Kidney epithelial cell (primary cell): Measurements from ENCODE around the gene UQCC3. TPM values are rescaled to one million over a fixed set of nuclear protein-coding genes. Genes with fewer than 3 reads are reported as not detected.

Experiments
- DNase-seq: peaks from one replicate; pipeline ENCODE4 v3.0.0-alpha.2; 2010; ENCODE audit warnings: low read depth
- H3K27me3 ChIP-seq: 2 replicates; pipeline ENCODE4 v1.6.0; 2011; ENCODE audit warnings: low read length; ENCODE audit not compliant: control insufficient read depth, insufficient read depth
- H3K36me3 ChIP-seq: 2 replicates; pipeline ENCODE4 v1.5.1; 2011; ENCODE audit warnings: low read length; ENCODE audit not compliant: control insufficient read depth, insufficient read depth
- H3K4me3 ChIP-seq: 2 replicates; pipeline ENCODE4 v1.5.1; 2011; ENCODE audit warnings: low read depth, mild to moderate bottlenecking, control low read depth, low read length
- CTCF ChIP-seq: IDR thresholded peaks from 2 replicates; pipeline ENCODE4 v1.5.1; 2011; ENCODE audit warnings: mild to moderate bottlenecking, moderate library complexity, low read length, control low read depth, inconsistent platforms; ENCODE audit not compliant: insufficient read depth, poor library complexity, severe bottlenecking
- total RNA-seq: library from RNA; depleted of rRNA; stranded (reverse); fragments of >200 nt; gene quantifications from 2 replicates; pipeline ENCODE4 v1.2.3, GENCODE V29; 2015

UQCC3 gene
- total RNA-seq, 1 donor from 2014 or later = 8.1 TPM

- peaks cover 1% of the 10 kb centered on the region for H3K36me3 ChIP-seq
- H3K4me3 ChIP-seq = peak overlapping the region; percentile 77
- H3K27me3 ChIP-seq = no peaks in the 10 kb centered on the region
- no peak for TF ChIP-seq CTCF
- no peak for DNase-seq
Observed at GRCh38 chr11:62664405-62665074, 6.9 kb upstream of the UQCC3 start.

GRCh38 chr11:62665075-62665598, 6.3 kb upstream of the UQCC3 start, which contains the start of the genes C11orf98 and CSKMT:
Gene C11orf98 (minus strand): TSS chr11:62665210. CDS start chr11:62665169, 41 bp downstream.
Gene CSKMT (plus strand): TSS chr11:62665312. CDS start chr11:62665880, 568 bp downstream.
- TF ChIP-seq CTCF = no peak
- peaks cover 1% of the 10 kb centered on the region for H3K36me3 ChIP-seq
- H3K27me3 ChIP-seq = no peaks in the 10 kb centered on the region
- H3K4me3 ChIP-seq = peak within 1 kb of the TSS; percentile 77
- DNase-seq = no peak

- DNase-seq = no peak
- Histone ChIP-seq H3K27me3 (no peaks in the 10 kb centered on the region), H3K4me3 (peak overlapping the region; percentile 77), H3K36me3 (peaks cover 1% of the 10 kb centered on the region)
- no peak for TF ChIP-seq CTCF
Observed at GRCh38 chr11:62665599-62666258, 5.7 kb upstream of the UQCC3 start.

- TF ChIP-seq CTCF = no peak
Observed at GRCh38 chr11:62666259-62666926, 5.1 kb upstream of the UQCC3 start.

GRCh38 chr11:62667460-62667859, 4.0 kb upstream of the UQCC3 start:
- no peak for DNase-seq
- Histone ChIP-seq H3K4me3 (no peak overlapping the region), H3K36me3 (peaks cover 1% of the 10 kb centered on the region), H3K27me3 (no peaks in the 10 kb centered on the region)
- TF ChIP-seq CTCF = no peak

More at GRCh38 chr11:62666259-62666926, 5.1 kb upstream of the UQCC3 start:
- Histone ChIP-seq H3K27me3 (no peaks in the 10 kb centered on the region), H3K36me3 (peaks cover 1% of the 10 kb centered on the region), H3K4me3 (peak overlapping the region; percentile 77)
- DNase-seq = no peak
